ENCODE results near the gene SYTL5. TPM values are rescaled to one million over a fixed set of nuclear protein-coding genes. Genes with fewer than 3 reads are reported as not detected.

SYTL5 gene
- total RNA-seq, 4 donors from 2014 or later = 0.10 to 1.7 (median 0.11) TPM; not detected in 1

DNA sequence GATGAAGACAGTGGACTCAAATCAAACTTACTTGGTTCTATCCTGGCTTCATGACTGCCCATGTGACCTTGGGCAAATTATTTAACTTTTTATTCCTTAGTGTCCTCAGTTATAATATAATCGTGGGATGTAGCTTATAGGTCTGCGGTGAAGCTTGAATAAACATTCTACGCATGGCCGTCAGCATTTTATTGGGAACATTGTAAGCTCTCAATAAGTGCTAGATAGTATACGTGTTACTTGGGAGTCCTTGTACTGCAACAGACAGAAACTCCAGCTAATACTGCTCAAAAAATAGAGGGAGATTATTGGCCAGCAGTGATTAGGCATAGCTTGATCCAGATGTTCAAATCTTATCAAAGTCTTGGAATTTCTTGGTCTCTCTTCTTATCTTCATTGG, 104.8 kb downstream of the SYTL5 start:
- no peaks in the 10 kb centered on the region for H3K4me1 ChIP-seq
- TF ChIP-seq, protein P1, sequence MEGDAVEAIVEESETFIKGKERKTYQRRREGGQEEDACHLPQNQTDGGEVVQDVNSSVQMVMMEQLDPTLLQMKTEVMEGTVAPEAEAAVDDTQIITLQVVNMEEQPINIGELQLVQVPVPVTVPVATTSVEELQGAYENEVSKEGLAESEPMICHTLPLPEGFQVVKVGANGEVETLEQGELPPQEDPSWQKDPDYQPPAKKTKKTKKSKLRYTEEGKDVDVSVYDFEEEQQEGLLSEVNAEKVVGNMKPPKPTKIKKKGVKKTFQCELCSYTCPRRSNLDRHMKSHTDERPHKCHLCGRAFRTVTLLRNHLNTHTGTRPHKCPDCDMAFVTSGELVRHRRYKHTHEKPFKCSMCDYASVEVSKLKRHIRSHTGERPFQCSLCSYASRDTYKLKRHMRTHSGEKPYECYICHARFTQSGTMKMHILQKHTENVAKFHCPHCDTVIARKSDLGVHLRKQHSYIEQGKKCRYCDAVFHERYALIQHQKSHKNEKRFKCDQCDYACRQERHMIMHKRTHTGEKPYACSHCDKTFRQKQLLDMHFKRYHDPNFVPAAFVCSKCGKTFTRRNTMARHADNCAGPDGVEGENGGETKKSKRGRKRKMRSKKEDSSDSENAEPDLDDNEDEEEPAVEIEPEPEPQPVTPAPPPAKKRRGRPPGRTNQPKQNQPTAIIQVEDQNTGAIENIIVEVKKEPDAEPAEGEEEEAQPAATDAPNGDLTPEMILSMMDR (IDR thresholded peaks at IDR 0.05) = no peak
- TF ChIP-seq POLR2A (IDR thresholded peaks at IDR 0.05) = no peak
- no peak overlapping the region for H3K27ac ChIP-seq
- no peak overlapping the region for H3K4me3 ChIP-seq (replicated peaks in 1 of 3)
- H3K36me3 ChIP-seq = no peaks in the 10 kb centered on the region
- intact Hi-C loops (cut with DNase I) = no loop called here
- no peak for DNase-seq
- no peaks in the 10 kb centered on the region for H3K27me3 ChIP-seq
- WGBS, 2 donors = 94 to 95% methylated on average over 5 of the region's 5 CpGs
- H3K9me3 ChIP-seq = no peaks in the 10 kb centered on the region

DNA sequence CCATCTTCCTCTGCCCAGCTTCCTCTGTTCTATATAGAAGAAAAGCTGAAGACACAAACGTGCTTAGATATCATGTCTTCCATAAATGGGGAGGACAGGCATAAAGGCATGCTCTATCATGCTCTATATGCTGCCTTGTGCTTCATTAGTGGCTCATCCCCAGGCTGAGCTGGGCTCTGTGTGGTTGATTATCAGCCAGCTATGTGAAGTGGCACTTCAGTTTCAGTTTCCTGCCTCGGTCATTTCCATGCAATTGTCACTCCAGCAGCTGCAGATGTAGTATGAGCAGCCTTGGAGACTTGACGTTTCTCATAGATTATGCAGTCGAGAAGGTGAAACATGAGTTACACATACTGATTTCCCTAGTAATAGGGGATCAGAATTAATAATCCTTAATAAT, 106.2 kb downstream of the SYTL5 start:
- TF ChIP-seq, protein P1 (IDR thresholded peaks at IDR 0.05) = no peak
- TF ChIP-seq POLR2A (IDR thresholded peaks at IDR 0.05) = no peak
- Histone ChIP-seq H3K27me3 (no peaks in the 10 kb centered on the region), H3K4me1 (no peaks in the 10 kb centered on the region), H3K36me3 (no peaks in the 10 kb centered on the region), H3K9me3 (no peaks in the 10 kb centered on the region), H3K4me3 (replicated peaks in 1 of 3) (no peak overlapping the region), H3K27ac (no peak overlapping the region)
- 63 to 64% methylated on average over 4 of the region's 4 CpGs for WGBS, 2 donors
- no peak for DNase-seq
- intact Hi-C loops (cut with DNase I) = no loop called here

DNA sequence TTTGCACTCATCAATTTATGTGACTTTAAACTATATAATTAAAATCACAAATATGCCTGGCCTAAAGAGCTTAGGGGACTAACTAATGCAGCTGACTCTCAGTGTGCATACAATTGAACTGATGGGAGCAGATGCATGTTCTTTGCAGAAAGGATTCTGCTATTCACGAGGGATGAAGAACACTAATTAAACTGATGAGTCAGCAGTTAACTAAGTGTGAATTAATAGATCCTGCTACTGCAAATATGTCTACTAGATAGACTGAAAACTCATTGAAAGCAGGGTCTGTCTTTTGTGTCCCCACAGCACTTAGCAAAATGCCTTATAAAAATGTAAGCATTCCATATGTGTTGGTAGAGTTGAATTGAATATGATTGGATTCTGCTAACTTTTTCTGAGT, 110.4 kb downstream of the SYTL5 start:
- H3K4me1 ChIP-seq = no peaks in the 10 kb centered on the region
- H3K27me3 ChIP-seq = no peaks in the 10 kb centered on the region
- H3K9me3 ChIP-seq = no peaks in the 10 kb centered on the region
- H3K27ac ChIP-seq = no peak overlapping the region
- intact Hi-C loops (cut with DNase I) = no loop called here
- no peak for TF ChIP-seq POLR2A (IDR thresholded peaks at IDR 0.05)
- TF ChIP-seq, protein P1 (IDR thresholded peaks at IDR 0.05) = no peak
- 63 to 73% methylated on average over 1 of the region's 1 CpG for WGBS, 2 donors
- DNase-seq = no peak
- no peak overlapping the region for H3K4me3 ChIP-seq (replicated peaks in 1 of 3)
- H3K36me3 ChIP-seq = no peaks in the 10 kb centered on the region

DNA sequence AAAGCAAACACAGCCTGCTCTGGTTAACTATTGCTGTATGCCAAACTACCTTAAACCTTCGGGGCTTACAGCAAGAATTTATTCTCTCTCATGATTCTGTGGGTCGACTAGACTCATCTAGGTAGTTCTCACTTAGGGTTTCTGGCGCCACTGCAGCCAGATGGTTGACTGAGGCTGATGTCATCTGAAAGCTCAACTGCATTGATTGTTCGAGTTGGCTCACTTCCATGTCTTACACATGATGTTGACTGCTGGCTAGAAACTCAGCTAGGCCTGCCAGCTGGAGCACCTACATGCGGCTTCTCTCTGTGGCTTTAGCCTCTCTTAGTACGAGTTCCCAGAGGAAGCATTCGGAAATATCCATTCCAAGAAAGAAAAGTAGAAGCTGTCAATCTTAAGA, 111.1 kb downstream of the SYTL5 start:
- no peak for TF ChIP-seq POLR2A (IDR thresholded peaks at IDR 0.05)
- TF ChIP-seq, protein P1 (IDR thresholded peaks at IDR 0.05) = no peak
- no peaks in the 10 kb centered on the region for H3K4me1 ChIP-seq
- WGBS, 2 donors = 80 to 87% methylated on average over 7 of the region's 7 CpGs
- intact Hi-C loops (cut with DNase I) = no loop called here
- DNase-seq = no peak
- no peak overlapping the region for H3K4me3 ChIP-seq (replicated peaks in 1 of 3)
- no peak overlapping the region for H3K27ac ChIP-seq
- no peaks in the 10 kb centered on the region for H3K36me3 ChIP-seq
- H3K27me3 ChIP-seq = no peaks in the 10 kb centered on the region
- H3K9me3 ChIP-seq = no peaks in the 10 kb centered on the region

DNA sequence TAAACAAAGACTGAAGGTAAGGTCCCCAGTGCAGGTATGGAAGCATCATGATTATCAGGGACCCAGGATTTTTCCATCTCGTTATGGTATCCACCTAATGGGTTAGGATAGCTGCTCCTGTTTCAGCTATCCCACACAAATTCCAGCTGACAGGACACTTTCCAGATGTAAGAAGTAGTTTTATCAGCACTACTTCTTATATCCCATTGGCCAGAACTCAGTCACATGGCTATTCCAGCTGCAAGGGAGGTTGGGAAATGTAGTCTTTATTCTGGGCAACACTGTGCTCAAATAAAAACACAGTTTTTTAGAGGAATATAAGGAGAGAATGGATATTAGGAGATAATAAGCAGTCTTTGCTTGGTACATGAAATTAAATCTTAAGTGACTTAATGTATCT, 117.6 kb downstream of the SYTL5 start:
- no peak for DNase-seq
- no peaks in the 10 kb centered on the region for H3K4me1 ChIP-seq
- H3K9me3 ChIP-seq = no peaks in the 10 kb centered on the region
- TF ChIP-seq POLR2A (IDR thresholded peaks at IDR 0.05) = no peak
- TF ChIP-seq, protein P1 (IDR thresholded peaks at IDR 0.05) = no peak
- no peaks in the 10 kb centered on the region for H3K36me3 ChIP-seq
- H3K27ac ChIP-seq = no peak overlapping the region
- WGBS, 2 donors = 92 to 100% methylated on average over 1 of the region's 1 CpG
- no peaks in the 10 kb centered on the region for H3K27me3 ChIP-seq
- intact Hi-C loops (cut with DNase I) = no loop called here
- H3K4me3 ChIP-seq (replicated peaks in 1 of 3) = no peak overlapping the region

All from thyroid gland (tissue), 4 donors.